CD4-positive, alpha-beta T cell treated with Interferon alpha-2 for 1 hour (primary cell): Measurements from ENCODE around the gene PTP4A2.

ENCODE experiments used
- DNase-seq, 2 donors: peaks; one replicate each; pipeline ENCODE4 v3.0.0-alpha.2; 2020 to 2022

Gene PTP4A2

GRCh38 chr1:31857863-31858262 lies 80.3 kb downstream of the PTP4A2 start:
- no peak for DNase-seq
